Left ventricle myocardium superior (tissue), 1 donor: ENCODE data around the gene MCOLN2. TPM values are rescaled to one million over a fixed set of nuclear protein-coding genes. Genes with fewer than 3 reads are reported as not detected.
A peak's percentile ranks its signal among the peaks of the same experiment; 100 is the strongest.

Experiments
- ATAC-seq: fragments of 200-7000 bp; cut with Tn5 transposase; one replicate; pipeline ENCODE4 v1.9.1; 2020; ENCODE audit warnings: mild to moderate bottlenecking, moderate library complexity
- DNase-seq: peaks from one replicate; pipeline ENCODE4 v3.0.0-alpha.2; 2020
- intact Hi-C: fragments of 100-400 bp; cut with micrococcal nuclease; formaldehyde crosslinking; loops from one replicate; pipeline ENCODE4 v1.11.0; 2022
- total RNA-seq: library from RNA; stranded (reverse); fragmentation: NEBNext Ultra II Directional; extraction: Animal tissue kit (Norgen Biotek cat#: 25700); gene quantifications from one replicate; pipeline ENCODE4 v1.2.1, GENCODE V29; 2021
- donor health status: DM: no; HTN: yes; CAD: no; lungs with severe emphysema.

Gene MCOLN2
- total RNA-seq, 1 donor from 2014 or later, result 0.52 TPM

- ATAC-seq, result no peak
- DNase-seq, result no peak
- intact Hi-C loops, result no loop called here
These were observed 40.8 kb downstream of the MCOLN2 start for GRCh38 chr1:84956097-84956496.

GRCh38 chr1:84949664-84950063 is 47.2 kb downstream of the MCOLN2 start:
- intact Hi-C loops, result loop anchor here (5.0 kb wide), 1 partner anchor 308 kb away; the partner anchor contains the start of gene C1orf52
- no peak for DNase-seq
- no peak for ATAC-seq

GRCh38 chr1:84947536-84948410 is 49.1 kb downstream of the MCOLN2 start:
- ATAC-seq, result no peak
- no peak for DNase-seq
- intact Hi-C loops, result loop anchor here (5.0 kb wide), 1 partner anchor 310 kb away; the partner anchor contains the start of gene C1orf52

GRCh38 chr1:84946631-84947030 is 50.3 kb downstream of the MCOLN2 start:
- intact Hi-C loops, result loop anchor here (5.0 kb wide), 1 partner anchor 311 kb away; the partner anchor contains the start of gene C1orf52
- ATAC-seq, result no peak
- no peak for DNase-seq

GRCh38 chr1:84944767-84945486 is 52.0 kb downstream of the MCOLN2 start:
- peak; percentile 38 for DNase-seq
- intact Hi-C loops, result loop anchor here (5.0 kb wide), 1 partner anchor 312 kb away; the partner anchor contains the start of gene C1orf52
- ATAC-seq, result peak; percentile 98

- intact Hi-C loops, result no loop called here
- ATAC-seq, result no peak
- DNase-seq, result no peak
These were observed 55.1 kb downstream of the MCOLN2 start for GRCh38 chr1:84941843-84942242.

- no peak for ATAC-seq
- intact Hi-C loops, result no loop called here
- DNase-seq, result no peak
These were observed 56.4 kb downstream of the MCOLN2 start for GRCh38 chr1:84940481-84940880.

GRCh38 chr1:84939761-84940160 is 57.2 kb downstream of the MCOLN2 start:
- ATAC-seq, result no peak
- intact Hi-C loops, result loop anchor here (10.0 kb wide), 1 partner anchor 165 kb away; no protein-coding TSS in a partner anchor
- no peak for DNase-seq

GRCh38 chr1:84939151-84939550 is 57.8 kb downstream of the MCOLN2 start:
- ATAC-seq (no peak), DNase-seq (no peak)
- intact Hi-C loops, result loop anchor here (10.0 kb wide), 1 partner anchor 164 kb away; no protein-coding TSS in a partner anchor

GRCh38 chr1:84936116-84936810 is 60.6 kb downstream of the MCOLN2 start:
- ATAC-seq (peak; percentile 69), DNase-seq (no peak)
- intact Hi-C loops, result loop anchor here (10.0 kb wide), 1 partner anchor 161 kb away; no protein-coding TSS in a partner anchor

- no peak for DNase-seq
- ATAC-seq, result no peak
- intact Hi-C loops, result loop anchor here (10.0 kb wide), 1 partner anchor 158 kb away; no protein-coding TSS in a partner anchor
These were observed 63.8 kb downstream of the MCOLN2 start for GRCh38 chr1:84933011-84933611.

- intact Hi-C loops, result loop anchor here (10.0 kb wide), 1 partner anchor 156 kb away; no protein-coding TSS in a partner anchor
- ATAC-seq (no peak), DNase-seq (no peak)
These were observed 66.1 kb downstream of the MCOLN2 start for GRCh38 chr1:84930831-84931230.

GRCh38 chr1:84930329-84930728 is 66.6 kb downstream of the MCOLN2 start:
- DNase-seq, result no peak
- ATAC-seq, result no peak
- intact Hi-C loops, result loop anchor here (10.0 kb wide), 1 partner anchor 156 kb away; no protein-coding TSS in a partner anchor

GRCh38 chr1:84929581-84929980 is 67.3 kb downstream of the MCOLN2 start:
- intact Hi-C loops, result no loop called here
- no peak for DNase-seq

GRCh38 chr1:84928979-84929378 is 67.9 kb downstream of the MCOLN2 start:
- no peak for DNase-seq
- intact Hi-C loops, result no loop called here

More at GRCh38 chr1:84929581-84929980, 67.3 kb downstream of the MCOLN2 start:
- no peak for ATAC-seq

GRCh38 chr1:84923317-84923716 is 73.6 kb downstream of the MCOLN2 start:
- ATAC-seq (no peak), DNase-seq (no peak)
- intact Hi-C loops, result no loop called here

More at GRCh38 chr1:84928979-84929378, 67.9 kb downstream of the MCOLN2 start:
- no peak for ATAC-seq

- intact Hi-C loops, result no loop called here
- DNase-seq (no peak), ATAC-seq (no peak)
These were observed 76.8 kb downstream of the MCOLN2 start for GRCh38 chr1:84920159-84920558.

GRCh38 chr1:84919461-84919970 is 77.4 kb downstream of the MCOLN2 start:
- ATAC-seq (no peak), DNase-seq (no peak)
- intact Hi-C loops, result no loop called here
